GM15510 (cell line): Measurements from ENCODE around the gene SIK2.

Experiments used
- POLR2A ChIP-seq: IDR thresholded peaks from 3 replicates; pipeline ENCODE4 v1.6.1; 2011; ENCODE audit warnings: borderline replicate concordance; ENCODE audit not compliant: insufficient read length; ENCODE audit errors: extremely low read depth

The SIK2 gene

GRCh38 chr11:111655924-111656323 is 53.7 kb downstream of the SIK2 start:
- TF ChIP-seq POLR2A, result no peak

GRCh38 chr11:111659201-111660115 is 57.2 kb downstream of the SIK2 start:
- TF ChIP-seq POLR2A, result no peak

DNA sequence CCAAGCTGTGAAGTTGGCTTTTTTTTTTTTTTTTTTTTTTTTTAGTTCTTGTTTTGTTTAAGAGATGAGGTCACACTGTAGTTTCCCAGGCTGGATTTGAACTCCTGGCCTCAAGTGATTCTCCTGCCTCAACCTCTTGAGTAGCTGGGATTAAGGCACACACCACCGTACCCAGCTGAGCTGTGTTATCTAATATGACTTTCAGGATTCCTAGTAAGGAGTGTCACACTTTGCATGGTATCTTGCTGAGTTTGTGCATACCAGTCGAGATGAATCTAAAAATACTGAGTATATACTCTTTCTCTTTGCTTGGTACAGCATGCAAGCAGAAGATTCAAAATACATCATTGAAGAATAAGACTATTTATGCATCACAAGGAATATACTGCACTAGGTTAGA is 58.6 kb downstream of the SIK2 start:
- TF ChIP-seq POLR2A, result no peak

DNA sequence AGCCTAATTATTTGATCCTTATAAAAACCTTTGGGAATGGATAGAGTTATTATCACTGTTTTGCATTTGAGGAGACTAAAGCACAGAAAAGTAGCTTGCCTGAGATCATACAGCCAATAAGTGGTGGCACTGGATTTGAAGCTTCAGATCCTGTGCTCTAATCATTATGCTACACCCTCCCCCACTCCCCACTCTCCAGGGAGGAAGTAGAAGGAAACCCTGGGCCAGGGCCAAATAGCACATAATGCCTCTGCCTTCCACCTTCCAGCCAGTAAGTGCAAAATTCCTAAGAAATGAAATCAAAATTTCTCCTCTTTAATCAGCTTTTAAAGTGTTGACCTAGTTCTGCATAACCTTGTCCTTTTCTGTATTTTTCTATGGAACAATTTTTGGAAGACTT is 61.6 kb downstream of the SIK2 start:
- no peak for TF ChIP-seq POLR2A

DNA sequence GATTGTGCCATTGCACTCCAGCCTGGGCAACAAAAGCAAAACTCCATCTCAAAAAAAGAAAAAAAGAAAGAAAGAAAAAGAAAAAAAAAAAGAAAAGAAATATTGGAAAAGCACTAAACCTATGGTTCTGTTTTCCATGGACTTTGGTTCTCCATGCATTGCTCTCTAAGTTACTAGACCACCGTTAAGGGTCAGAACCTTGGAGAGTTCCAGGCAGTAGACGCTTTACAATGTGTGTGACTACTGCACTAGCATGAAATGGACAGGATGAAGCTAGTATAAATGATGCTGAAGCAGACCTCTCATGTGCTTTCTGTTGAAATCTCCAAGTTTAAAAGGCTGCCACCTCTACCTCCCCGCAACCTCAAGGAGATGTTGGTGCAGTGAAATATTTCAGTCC is 63.5 kb downstream of the SIK2 start:
- TF ChIP-seq POLR2A, result no peak

DNA sequence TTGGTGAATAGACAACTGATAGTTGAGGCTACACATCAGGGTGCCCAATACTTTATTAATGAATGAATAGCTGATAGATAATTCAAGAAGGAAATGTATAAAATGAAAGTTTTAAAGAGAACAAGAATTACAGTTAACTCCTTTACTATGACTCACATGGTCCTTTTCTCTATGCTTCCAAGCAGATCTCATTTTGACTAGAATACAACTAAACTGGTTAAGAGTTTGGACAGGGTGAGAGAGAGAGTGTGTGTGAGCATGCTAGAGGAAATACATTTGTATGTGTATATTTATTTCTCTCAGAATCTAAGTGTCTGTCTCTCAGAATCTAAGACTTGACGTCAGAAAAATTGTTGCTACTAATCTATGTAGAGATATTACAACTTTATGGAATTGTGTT is 66.7 kb downstream of the SIK2 start:
- TF ChIP-seq POLR2A, result no peak

GRCh38 chr11:111671383-111671782 is 69.1 kb downstream of the SIK2 start:
- no peak for TF ChIP-seq POLR2A

GRCh38 chr11:111672949-111673348 is 70.7 kb downstream of the SIK2 start:
- TF ChIP-seq POLR2A, result no peak

DNA sequence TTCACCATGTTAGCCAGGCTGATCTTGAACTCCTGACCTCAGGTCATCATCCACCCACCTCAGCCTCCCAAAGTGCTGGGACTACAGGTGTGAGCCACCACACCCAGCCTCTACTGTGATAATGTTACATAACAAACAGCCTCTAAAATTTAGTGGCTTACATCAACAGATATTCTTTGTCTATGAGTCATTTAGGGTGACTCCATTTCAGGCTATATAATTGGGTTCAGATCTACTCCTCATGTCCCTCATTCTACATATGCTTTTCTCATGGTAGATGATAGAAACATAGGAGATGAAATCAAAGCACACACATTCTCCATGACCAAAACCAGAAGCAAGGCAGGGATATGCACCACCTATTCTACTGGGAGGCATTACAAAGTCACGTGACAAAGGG is 72.7 kb downstream of the SIK2 start:
- no peak for TF ChIP-seq POLR2A

DNA sequence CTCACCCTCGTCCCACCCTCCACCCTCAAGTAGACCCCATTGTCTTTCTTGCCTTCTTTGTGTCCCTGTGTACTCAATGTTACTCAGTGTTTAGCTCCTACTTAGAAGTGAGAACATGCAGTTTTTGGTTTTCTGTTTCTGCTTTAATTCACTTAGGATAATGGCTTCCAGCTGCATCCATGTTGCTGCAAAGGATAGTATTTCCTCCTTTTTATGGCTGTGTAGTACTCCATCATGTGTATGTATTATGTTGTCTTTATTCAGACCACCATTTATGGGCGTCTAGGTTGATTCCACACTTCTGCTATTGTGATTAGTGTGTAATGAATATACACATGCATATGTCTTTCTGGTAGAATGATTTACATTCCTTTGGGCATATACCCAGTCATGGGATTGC is 73.6 kb downstream of the SIK2 start:
- TF ChIP-seq POLR2A, result no peak

DNA sequence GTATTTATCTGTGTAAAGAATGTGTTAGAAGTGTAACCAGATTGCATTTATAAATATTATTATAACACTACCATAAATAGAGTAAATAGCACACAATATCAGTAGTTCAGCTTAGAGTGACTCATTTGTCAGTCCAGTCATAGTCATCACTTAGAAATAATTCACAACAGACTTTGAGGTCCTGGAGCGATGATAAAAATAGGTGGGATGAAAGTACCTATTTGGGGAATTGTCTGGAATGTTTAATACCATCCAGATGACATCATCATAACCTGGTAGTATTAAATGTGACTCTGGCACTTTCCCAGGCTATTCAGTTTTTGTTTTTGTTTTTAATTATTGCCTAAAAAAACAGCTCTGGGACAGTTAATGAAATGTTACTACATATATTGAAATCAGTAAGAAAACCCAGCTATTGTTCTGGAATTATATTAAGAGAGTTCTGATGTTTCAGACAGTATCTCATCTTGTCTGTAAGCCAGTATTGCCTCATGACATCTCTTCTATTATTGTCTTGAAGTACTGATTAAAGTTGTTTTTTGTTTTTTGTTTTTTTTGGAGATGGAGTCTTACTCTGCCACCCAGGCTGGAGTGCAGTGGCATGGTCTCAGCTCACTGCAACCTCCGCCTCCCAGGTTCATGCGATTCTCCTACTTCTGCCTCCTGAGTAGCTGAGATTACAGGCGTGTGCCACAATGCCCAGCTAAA is 74.8 kb downstream of the SIK2 start:
- no peak for TF ChIP-seq POLR2A

DNA sequence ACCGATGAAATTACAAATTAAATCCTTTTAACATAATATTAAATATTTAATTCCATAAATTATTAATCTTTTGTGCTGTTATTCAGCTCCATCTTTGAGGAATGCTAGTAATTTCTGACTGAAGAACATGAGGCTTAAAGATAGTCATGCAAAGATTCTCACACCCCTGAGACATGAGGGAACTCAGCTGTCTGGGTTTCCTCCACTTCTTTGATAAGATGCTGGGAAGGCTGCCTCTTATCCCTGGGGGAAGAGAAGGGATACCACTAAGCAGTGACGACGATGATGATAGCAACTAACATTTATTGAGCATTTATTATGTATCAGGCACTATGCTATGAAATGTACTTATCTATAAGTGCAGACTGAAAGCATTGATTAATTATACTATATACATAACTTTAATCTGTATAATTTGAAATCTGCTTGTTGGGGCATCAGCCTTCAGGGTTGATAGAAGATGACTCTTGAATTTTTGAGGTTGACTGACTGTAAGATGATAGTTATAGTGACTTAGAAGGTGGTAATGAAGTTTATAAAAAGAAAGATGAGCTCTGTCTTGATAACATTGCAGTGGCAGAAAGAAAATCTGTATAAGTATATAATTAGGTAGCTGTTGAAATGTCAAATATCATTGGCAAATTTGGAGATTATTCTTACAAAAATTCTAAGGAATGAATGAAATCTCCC is 78.4 kb downstream of the SIK2 start:
- TF ChIP-seq POLR2A, result no peak

DNA sequence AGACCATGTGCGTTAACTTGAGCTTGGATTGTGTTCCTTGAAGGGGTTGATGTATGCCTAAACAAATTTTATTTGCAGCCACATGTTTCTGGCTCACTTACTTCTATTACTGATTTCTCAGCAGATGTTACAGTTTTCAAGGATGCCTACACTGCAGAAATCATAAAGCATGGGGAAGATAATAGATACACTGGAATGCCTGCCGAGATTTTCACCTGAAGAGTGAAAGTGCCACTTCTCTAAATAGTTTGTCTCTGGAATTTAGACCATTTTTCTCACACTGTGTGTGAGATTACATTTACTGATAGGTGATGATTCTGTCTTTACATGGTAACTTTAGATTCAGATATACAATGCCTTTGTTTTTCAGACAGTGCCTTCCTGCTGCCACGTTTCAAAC is 81.6 kb downstream of the SIK2 start:
- no peak for TF ChIP-seq POLR2A

GRCh38 chr11:111684251-111684650 is 82.0 kb downstream of the SIK2 start:
- no peak for TF ChIP-seq POLR2A

DNA sequence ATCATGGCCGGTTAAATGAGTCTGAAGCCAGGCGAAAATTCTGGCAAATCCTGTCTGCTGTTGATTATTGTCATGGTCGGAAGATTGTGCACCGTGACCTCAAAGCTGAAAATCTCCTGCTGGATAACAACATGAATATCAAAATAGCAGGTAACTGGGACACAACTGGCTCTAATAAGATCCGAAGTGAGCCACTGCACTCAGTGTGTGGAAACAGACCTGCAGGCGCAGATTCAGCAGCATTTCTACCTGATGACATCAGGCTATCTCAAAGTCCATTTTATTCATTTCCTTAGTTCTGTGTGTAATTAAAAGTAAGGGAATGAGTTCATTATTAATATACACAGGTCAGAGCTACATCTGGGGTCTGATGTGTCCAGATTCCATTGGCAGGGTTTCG is 85.8 kb downstream of the SIK2 start:
- no peak for TF ChIP-seq POLR2A
